ENCODE measurements around the gene VPS4A.

GRCh38 chr16:69274699-69275235 is 36.4 kb upstream of the VPS4A start:
- TF ChIP-seq CTCF (conservative IDR thresholded peaks at IDR 0.05; ENCODE audit: low read depth, low read length) (no peak), EZH2 (IDR thresholded peaks at IDR 0.05; ENCODE audit: low read length, unreplicated experiment) (no peak), EZH2phosphoT487 (IDR thresholded peaks at IDR 0.05; ENCODE audit: borderline replicate concordance, low read length) (no peak)
